Measurements from ENCODE around the gene PRDX5. TPM values are rescaled to one million over a fixed set of nuclear protein-coding genes. Genes with fewer than 3 reads are reported as not detected.
"Not testable (repeated sequence)": the region's sequence is repeated elsewhere in the genome, so short reads cannot be mapped to it uniquely, and the experiment has no call there.

The PRDX5 gene
- polyA plus RNA-seq, 1 experiment = 383 TPM

DNA sequence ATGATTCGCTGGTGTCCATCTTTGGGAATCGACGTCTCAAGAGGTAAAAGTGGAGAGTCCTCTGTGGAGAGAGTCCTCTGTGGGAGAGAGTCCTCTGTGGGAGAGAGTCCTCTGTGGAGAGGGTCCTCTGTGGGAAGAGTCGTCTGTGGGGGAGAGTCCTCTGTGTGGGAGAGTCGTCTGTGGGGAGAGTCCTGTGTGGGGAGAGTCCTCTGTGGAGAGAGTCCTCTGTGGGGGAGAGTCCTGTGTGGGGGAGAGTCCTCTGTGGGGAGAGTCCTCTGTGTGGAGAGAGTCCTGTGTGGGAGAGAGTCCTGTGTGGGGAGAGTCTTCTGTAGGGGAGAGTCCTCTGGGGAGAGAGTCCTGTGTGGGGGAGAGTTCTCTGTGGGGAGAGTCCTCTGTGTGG lies 3.1 kb downstream of the PRDX5 start:
- TF ChIP-seq, protein P1, sequence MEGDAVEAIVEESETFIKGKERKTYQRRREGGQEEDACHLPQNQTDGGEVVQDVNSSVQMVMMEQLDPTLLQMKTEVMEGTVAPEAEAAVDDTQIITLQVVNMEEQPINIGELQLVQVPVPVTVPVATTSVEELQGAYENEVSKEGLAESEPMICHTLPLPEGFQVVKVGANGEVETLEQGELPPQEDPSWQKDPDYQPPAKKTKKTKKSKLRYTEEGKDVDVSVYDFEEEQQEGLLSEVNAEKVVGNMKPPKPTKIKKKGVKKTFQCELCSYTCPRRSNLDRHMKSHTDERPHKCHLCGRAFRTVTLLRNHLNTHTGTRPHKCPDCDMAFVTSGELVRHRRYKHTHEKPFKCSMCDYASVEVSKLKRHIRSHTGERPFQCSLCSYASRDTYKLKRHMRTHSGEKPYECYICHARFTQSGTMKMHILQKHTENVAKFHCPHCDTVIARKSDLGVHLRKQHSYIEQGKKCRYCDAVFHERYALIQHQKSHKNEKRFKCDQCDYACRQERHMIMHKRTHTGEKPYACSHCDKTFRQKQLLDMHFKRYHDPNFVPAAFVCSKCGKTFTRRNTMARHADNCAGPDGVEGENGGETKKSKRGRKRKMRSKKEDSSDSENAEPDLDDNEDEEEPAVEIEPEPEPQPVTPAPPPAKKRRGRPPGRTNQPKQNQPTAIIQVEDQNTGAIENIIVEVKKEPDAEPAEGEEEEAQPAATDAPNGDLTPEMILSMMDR (IDR thresholded peaks at IDR 0.05; ENCODE audit: low read depth, low read length) = no peak
- no peak overlapping the region for H3K4me3 ChIP-seq (ENCODE audit: low read depth, low read length)
- POLR2A ChIA-PET = no interaction called here
- no peak for DNase-seq (ENCODE audit: low read depth, low spot score)
- H3K9me3 ChIP-seq (ENCODE audit: control insufficient read depth, insufficient read depth, low read length) = no peaks in the 10 kb centered on the region; the same call in 1 of the 2 replicates
- CTCF ChIA-PET = interaction anchor here (1.0 kb wide), 1 partner anchor 11 kb away, joined by 3 read pairs; no protein-coding TSS in a partner anchor
- no peaks in the 10 kb centered on the region for H3K27me3 ChIP-seq (ENCODE audit: control insufficient read depth, insufficient read depth, low read length)
- H3K27ac ChIP-seq (ENCODE audit: low read depth, low read length) = no peak overlapping the region

GRCh38 chr11:64321533-64321932 lies 3.6 kb downstream of the PRDX5 start:
- no peak for DNase-seq (ENCODE audit: low read depth, low spot score)
- TF ChIP-seq, protein P1 (IDR thresholded peaks at IDR 0.05; ENCODE audit: low read depth, low read length) = no peak
- ChIA-PET POLR2A (no interaction called here), CTCF (interaction anchor here (0.8 kb wide), 1 partner anchor 34 kb away, joined by 7 read pairs; no protein-coding TSS in a partner anchor)
- H3K27me3 ChIP-seq (ENCODE audit: control insufficient read depth, insufficient read depth, low read length) = no peaks in the 10 kb centered on the region
- H3K27ac ChIP-seq (ENCODE audit: low read depth, low read length) = no peak overlapping the region
- no peaks in the 10 kb centered on the region; the same call in 1 of the 2 replicates for H3K9me3 ChIP-seq (ENCODE audit: control insufficient read depth, insufficient read depth, low read length)
- no peak overlapping the region for H3K4me3 ChIP-seq (ENCODE audit: low read depth, low read length)

- TF ChIP-seq, protein P1 (IDR thresholded peaks at IDR 0.05; ENCODE audit: low read depth, low read length) = no peak
- H3K27ac ChIP-seq (ENCODE audit: low read depth, low read length) = no peak overlapping the region
- ChIA-PET CTCF (interaction anchor here (1.4 kb wide), 1 partner anchor 118 kb away, joined by 3 read pairs; no protein-coding TSS in a partner anchor), POLR2A (no interaction called here)
- H3K4me3 ChIP-seq (ENCODE audit: low read depth, low read length) = no peak overlapping the region
- no peaks in the 10 kb centered on the region; the same call in 1 of the 2 replicates for H3K9me3 ChIP-seq (ENCODE audit: control insufficient read depth, insufficient read depth, low read length)
- no peak for DNase-seq (ENCODE audit: low read depth, low spot score)
- no peaks in the 10 kb centered on the region for H3K27me3 ChIP-seq (ENCODE audit: control insufficient read depth, insufficient read depth, low read length)
Observed at GRCh38 chr11:64322925-64323260, 5.0 kb downstream of the PRDX5 start.

DNA sequence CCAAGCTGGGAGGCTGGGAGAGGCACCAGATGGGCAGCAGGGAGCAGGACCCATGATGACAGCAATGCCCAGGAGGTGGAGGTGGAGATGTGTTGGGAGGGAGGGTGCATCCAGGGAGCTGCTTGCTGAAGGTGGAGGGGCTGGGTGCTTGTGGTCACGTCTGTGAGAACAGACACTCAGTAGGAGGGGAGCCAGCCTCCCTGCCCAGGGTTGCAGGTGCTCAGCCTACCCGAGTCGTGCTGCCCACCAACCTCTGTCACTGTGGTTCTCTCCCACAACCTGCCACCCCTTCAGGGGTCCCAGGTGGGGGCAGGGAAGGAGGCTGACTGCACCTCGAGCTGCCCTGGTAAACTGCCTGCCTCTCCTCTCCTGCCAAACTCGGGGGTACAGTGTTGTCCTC lies 5.5 kb downstream of the PRDX5 start:
- no peak for DNase-seq (ENCODE audit: low read depth, low spot score)
- CTCF ChIA-PET = interaction anchor here (1.0 to 1.4 kb wide), 2 partner anchors 32 to 119 kb away, joined by 3 read pairs; no protein-coding TSS in a partner anchor
- POLR2A ChIA-PET = interaction anchor here (0.5 kb wide), 1 partner anchor 153 kb away, joined by 3 read pairs; no protein-coding TSS in a partner anchor
- H3K4me3 ChIP-seq (ENCODE audit: low read depth, low read length) = no peak overlapping the region
- TF ChIP-seq, protein P1 (IDR thresholded peaks at IDR 0.05; ENCODE audit: low read depth, low read length) = no peak
- no peak overlapping the region for H3K27ac ChIP-seq (ENCODE audit: low read depth, low read length)
- no peaks in the 10 kb centered on the region for H3K27me3 ChIP-seq (ENCODE audit: control insufficient read depth, insufficient read depth, low read length)
- no peaks in the 10 kb centered on the region; the same call in 1 of the 2 replicates for H3K9me3 ChIP-seq (ENCODE audit: control insufficient read depth, insufficient read depth, low read length)

GRCh38 chr11:64323984-64324383 lies 6.1 kb downstream of the PRDX5 start:
- not testable (repeated sequence) for H3K27ac ChIP-seq (ENCODE audit: low read depth, low read length); H3K9me3 ChIP-seq (ENCODE audit: control insufficient read depth, insufficient read depth, low read length); H3K27me3 ChIP-seq (ENCODE audit: control insufficient read depth, insufficient read depth, low read length); H3K4me3 ChIP-seq (ENCODE audit: low read depth, low read length); DNase-seq (ENCODE audit: low read depth, low spot score)
- ChIA-PET POLR2A (interaction anchor here (0.5 kb wide), 1 partner anchor 154 kb away, joined by 3 read pairs; no protein-coding TSS in a partner anchor), CTCF (interaction anchor here (1.0 kb wide), 2 partner anchors 9 to 31 kb away, joined by 3 read pairs; no protein-coding TSS in a partner anchor)

Data from AG04450 (cell line).